HEK293 (cell line): Measurements from ENCODE around the gene ALOX15B.

ENCODE experiments used
- KLF16 ChIP-seq: fragments of 450-650 bp; formaldehyde crosslinking; IDR thresholded peaks from 2 replicates; pipeline ENCODE4 v1.5.1; 2017; ENCODE audit warnings: missing biosample characterization, missing genetic modification characterization
- REST ChIP-seq: fragments of 450-650 bp; formaldehyde crosslinking; IDR thresholded peaks from 2 replicates; pipeline ENCODE4 v1.5.1; 2016; ENCODE audit warnings: missing biosample characterization, missing genetic modification characterization
- SALL2 ChIP-seq: fragments of 450-650 bp; formaldehyde crosslinking; IDR thresholded peaks from 2 replicates; pipeline ENCODE4 v1.5.0; 2017; ENCODE audit warnings: missing biosample characterization, mild to moderate bottlenecking, missing genetic modification characterization, borderline replicate concordance
- TCF7L2 ChIP-seq: IDR thresholded peaks from 2 replicates; pipeline ENCODE4 v1.6.1; 2011; ENCODE audit warnings: low read depth, mild to moderate bottlenecking, inconsistent platforms, low read length, moderate library complexity, borderline replicate concordance
- YY1 ChIP-seq: fragments of 450-650 bp; formaldehyde crosslinking; IDR thresholded peaks from 2 replicates; pipeline ENCODE4 v1.5.1; 2018; ENCODE audit warnings: missing biosample characterization, missing genetic modification characterization
- ZNF24 ChIP-seq: fragments of 450-650 bp; formaldehyde crosslinking; IDR thresholded peaks from 2 replicates; pipeline ENCODE4 v1.5.1; 2016; ENCODE audit warnings: missing biosample characterization, missing genetic modification characterization
- ZNF274 ChIP-seq, 2 experiments: fragments of 200-500 bp in 1 of 2; fragments of 450-650 bp in 1 of 2; sonication (Bioruptor generic) in 1 of 2; formaldehyde crosslinking in 1 of 2; IDR thresholded peaks; 2 replicates each; pipeline versions ENCODE4 v1.5.1 to v1.6.1; 2014 to 2016; ENCODE audit warnings: borderline replicate concordance in 1 of 2, inconsistent platforms in 1 of 2, low read length in 1 of 2, missing biosample characterization in 1 of 2, missing genetic modification characterization in 1 of 2
- ZNF366 ChIP-seq: fragments of 450-650 bp; formaldehyde crosslinking; conservative IDR thresholded peaks from 2 replicates; pipeline ENCODE4 v1.5.1; 2016; ENCODE audit warnings: missing biosample characterization, missing genetic modification characterization
- ZNF510 ChIP-seq: fragments of 450-650 bp; formaldehyde crosslinking; IDR thresholded peaks from 2 replicates; pipeline ENCODE4 v1.5.1; 2018; ENCODE audit warnings: mild to moderate bottlenecking, missing genetic modification characterization, missing biosample characterization; ENCODE audit not compliant: insufficient replicate concordance
- ZNF670 ChIP-seq: fragments of 450-650 bp; formaldehyde crosslinking; IDR thresholded peaks from 2 replicates; pipeline ENCODE4 v1.5.1; 2016; ENCODE audit warnings: missing biosample characterization, missing genetic modification characterization, low read depth
- TF ChIP-seq, protein P1 (sequence below): fragments of 450-650 bp; formaldehyde crosslinking; IDR thresholded peaks from 2 replicates; pipeline ENCODE4 v1.5.1; 2016; ENCODE audit warnings: missing biosample characterization, missing genetic modification characterization
- TF ChIP-seq, protein P2 (sequence below): fragments of 450-650 bp; IDR thresholded peaks from 2 replicates; pipeline ENCODE4 v1.5.1; 2018; ENCODE audit warnings: missing biosample characterization, mild to moderate bottlenecking, missing genetic modification characterization
- TF ChIP-seq, protein P3 (sequence below): fragments of 450-650 bp; formaldehyde crosslinking; IDR thresholded peaks from 2 replicates; pipeline ENCODE4 v1.5.1; 2016; ENCODE audit warnings: missing biosample characterization, missing genetic modification characterization
- TF ChIP-seq, protein P4 (sequence below): fragments of 450-650 bp; formaldehyde crosslinking; IDR thresholded peaks from 2 replicates; pipeline ENCODE4 v1.5.1; 2016; ENCODE audit warnings: missing biosample characterization, missing genetic modification characterization

DNA sequence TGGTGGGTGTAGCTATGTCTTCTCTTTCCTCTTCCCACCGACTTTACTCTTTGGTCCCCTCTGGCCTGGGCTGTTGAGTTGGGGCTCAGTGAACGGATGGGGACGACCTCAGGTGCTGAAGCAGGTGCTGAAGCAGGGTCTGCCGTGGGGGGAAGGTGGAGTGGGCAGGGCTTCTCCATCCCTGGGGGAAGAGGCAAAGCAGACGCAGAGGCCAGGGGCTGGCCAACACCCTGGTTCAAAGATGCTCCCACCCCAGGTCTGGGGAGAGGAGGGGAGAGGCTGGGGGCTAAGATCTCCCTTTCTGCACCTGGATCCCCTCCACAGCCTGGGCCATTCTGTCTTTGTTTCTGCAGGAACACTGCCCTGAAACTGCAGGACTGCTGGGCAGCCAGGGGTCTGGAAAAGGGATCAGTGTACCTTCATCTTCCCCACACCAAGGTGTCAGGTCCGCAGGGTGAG, 25.7 kb downstream of the ALOX15B start:
- TF ChIP-seq YY1 (tag by site-specific recombination) (no peak), ZNF670 (tag by site-specific recombination) (no peak), KLF16 (tag by site-specific recombination) (no peak), ZNF366 (tag by site-specific recombination) (no peak), ZNF274 (IDR thresholded peaks at IDR 0.05; ENCODE audit: low read length) (no peak), ZNF274 (tag by site-specific recombination; IDR thresholded peaks at IDR 0.05; ENCODE audit: borderline replicate concordance) (no peak), REST (no peak), TCF7L2 (no peak), ZNF24 (tag by site-specific recombination) (no peak), ZNF510 (tag by site-specific recombination) (no peak), SALL2 (tag by site-specific recombination) (no peak)
- TF ChIP-seq, protein P1, sequence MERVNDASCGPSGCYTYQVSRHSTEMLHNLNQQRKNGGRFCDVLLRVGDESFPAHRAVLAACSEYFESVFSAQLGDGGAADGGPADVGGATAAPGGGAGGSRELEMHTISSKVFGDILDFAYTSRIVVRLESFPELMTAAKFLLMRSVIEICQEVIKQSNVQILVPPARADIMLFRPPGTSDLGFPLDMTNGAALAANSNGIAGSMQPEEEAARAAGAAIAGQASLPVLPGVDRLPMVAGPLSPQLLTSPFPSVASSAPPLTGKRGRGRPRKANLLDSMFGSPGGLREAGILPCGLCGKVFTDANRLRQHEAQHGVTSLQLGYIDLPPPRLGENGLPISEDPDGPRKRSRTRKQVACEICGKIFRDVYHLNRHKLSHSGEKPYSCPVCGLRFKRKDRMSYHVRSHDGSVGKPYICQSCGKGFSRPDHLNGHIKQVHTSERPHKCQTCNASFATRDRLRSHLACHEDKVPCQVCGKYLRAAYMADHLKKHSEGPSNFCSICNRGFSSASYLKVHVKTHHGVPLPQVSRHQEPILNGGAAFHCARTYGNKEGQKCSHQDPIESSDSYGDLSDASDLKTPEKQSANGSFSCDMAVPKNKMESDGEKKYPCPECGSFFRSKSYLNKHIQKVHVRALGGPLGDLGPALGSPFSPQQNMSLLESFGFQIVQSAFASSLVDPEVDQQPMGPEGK: no peak
- TF ChIP-seq, protein P2, sequence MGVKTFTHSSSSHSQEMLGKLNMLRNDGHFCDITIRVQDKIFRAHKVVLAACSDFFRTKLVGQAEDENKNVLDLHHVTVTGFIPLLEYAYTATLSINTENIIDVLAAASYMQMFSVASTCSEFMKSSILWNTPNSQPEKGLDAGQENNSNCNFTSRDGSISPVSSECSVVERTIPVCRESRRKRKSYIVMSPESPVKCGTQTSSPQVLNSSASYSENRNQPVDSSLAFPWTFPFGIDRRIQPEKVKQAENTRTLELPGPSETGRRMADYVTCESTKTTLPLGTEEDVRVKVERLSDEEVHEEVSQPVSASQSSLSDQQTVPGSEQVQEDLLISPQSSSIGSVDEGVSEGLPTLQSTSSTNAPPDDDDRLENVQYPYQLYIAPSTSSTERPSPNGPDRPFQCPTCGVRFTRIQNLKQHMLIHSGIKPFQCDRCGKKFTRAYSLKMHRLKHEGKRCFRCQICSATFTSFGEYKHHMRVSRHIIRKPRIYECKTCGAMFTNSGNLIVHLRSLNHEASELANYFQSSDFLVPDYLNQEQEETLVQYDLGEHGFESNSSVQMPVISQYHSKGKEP (tag by site-specific recombination): no peak
- TF ChIP-seq, protein P3, sequence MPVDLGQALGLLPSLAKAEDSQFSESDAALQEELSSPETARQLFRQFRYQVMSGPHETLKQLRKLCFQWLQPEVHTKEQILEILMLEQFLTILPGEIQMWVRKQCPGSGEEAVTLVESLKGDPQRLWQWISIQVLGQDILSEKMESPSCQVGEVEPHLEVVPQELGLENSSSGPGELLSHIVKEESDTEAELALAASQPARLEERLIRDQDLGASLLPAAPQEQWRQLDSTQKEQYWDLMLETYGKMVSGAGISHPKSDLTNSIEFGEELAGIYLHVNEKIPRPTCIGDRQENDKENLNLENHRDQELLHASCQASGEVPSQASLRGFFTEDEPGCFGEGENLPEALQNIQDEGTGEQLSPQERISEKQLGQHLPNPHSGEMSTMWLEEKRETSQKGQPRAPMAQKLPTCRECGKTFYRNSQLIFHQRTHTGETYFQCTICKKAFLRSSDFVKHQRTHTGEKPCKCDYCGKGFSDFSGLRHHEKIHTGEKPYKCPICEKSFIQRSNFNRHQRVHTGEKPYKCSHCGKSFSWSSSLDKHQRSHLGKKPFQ (tag by site-specific recombination): no peak
- TF ChIP-seq, protein P4, sequence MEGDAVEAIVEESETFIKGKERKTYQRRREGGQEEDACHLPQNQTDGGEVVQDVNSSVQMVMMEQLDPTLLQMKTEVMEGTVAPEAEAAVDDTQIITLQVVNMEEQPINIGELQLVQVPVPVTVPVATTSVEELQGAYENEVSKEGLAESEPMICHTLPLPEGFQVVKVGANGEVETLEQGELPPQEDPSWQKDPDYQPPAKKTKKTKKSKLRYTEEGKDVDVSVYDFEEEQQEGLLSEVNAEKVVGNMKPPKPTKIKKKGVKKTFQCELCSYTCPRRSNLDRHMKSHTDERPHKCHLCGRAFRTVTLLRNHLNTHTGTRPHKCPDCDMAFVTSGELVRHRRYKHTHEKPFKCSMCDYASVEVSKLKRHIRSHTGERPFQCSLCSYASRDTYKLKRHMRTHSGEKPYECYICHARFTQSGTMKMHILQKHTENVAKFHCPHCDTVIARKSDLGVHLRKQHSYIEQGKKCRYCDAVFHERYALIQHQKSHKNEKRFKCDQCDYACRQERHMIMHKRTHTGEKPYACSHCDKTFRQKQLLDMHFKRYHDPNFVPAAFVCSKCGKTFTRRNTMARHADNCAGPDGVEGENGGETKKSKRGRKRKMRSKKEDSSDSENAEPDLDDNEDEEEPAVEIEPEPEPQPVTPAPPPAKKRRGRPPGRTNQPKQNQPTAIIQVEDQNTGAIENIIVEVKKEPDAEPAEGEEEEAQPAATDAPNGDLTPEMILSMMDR (tag by site-specific recombination): no peak
